ENCODE data around the gene LCNL1. TPM values are rescaled to one million over a fixed set of nuclear protein-coding genes. Genes with fewer than 3 reads are reported as not detected.

LCNL1 gene
- total and polyA plus RNA-seq, 2 donors (not counting 1 experiment from before 2014, with no cell fraction given), result not detected

- no peak overlapping the region for H3K27ac Mint-ChIP-seq
- no peak overlapping the region for H3K4me3 Mint-ChIP-seq
- intact Hi-C loops (cut with micrococcal nuclease), result no loop called here
- H3K36me3 ChIP-seq (replicated peaks in 1 of 2; ENCODE audit: control extremely low read depth in 1 of 2, control insufficient read depth in 1 of 2, extremely low read depth in 1 of 2, insufficient read depth in 2 of 2, low read length in 1 of 2), result no peaks in the 10 kb centered on the region
- H4K20me1 ChIP-seq (ENCODE audit: control insufficient read depth, insufficient read depth, low read length, poor library complexity, severe bottlenecking), result no peaks in the 10 kb centered on the region
- peaks cover 11% of the 10 kb centered on the region for H3K4me1 Mint-ChIP-seq
- H3K27ac ChIP-seq (ENCODE audit: low read length in 2 of 2), result no peak overlapping the region
- no peaks in the 10 kb centered on the region for H3K9me3 ChIP-seq (ENCODE audit: control extremely low read depth in 1 of 3, control insufficient read depth in 2 of 3, insufficient read depth in 1 of 3, low read length in 2 of 3)
- DNase-seq, result no peak
- ATAC-seq (ENCODE audit: low read depth), result no peak
- ChIA-PET CTCF (no interaction called here), POLR2A (no interaction called here)
- H3K79me2 ChIP-seq (ENCODE audit: control insufficient read depth, insufficient read depth, low read length), result no peaks in the 10 kb centered on the region
- peaks cover 5% of the 10 kb centered on the region for H3K27me3 Mint-ChIP-seq
- peaks cover 5 to 10% of the 10 kb centered on the region in 2 donors for H3K4me1 ChIP-seq (ENCODE audit: control insufficient read depth in 2 of 2, insufficient read depth in 2 of 2, low read length in 2 of 2)
- no peak overlapping the region for H3K4me3 ChIP-seq (ENCODE audit: control extremely low read depth in 1 of 5, extremely low read depth in 1 of 5, insufficient read depth in 1 of 5, low read depth in 2 of 5, low read length in 4 of 5)
- TF ChIP-seq EZH2 (IDR thresholded peaks at IDR 0.05; ENCODE audit: borderline replicate concordance, insufficient read depth, low read depth, low read length, poor library complexity, severe bottlenecking) (no peak), CTCF (IDR thresholded peaks at IDR 0.05) (no peak)
- H3K4me2 ChIP-seq (replicated peaks; ENCODE audit: low read depth, low read length, poor library complexity, severe bottlenecking), result no peak overlapping the region
- H3K9ac ChIP-seq (ENCODE audit: low read length), result no peak overlapping the region
- H2AFZ ChIP-seq (ENCODE audit: insufficient read depth, low read depth, low read length, poor library complexity, severe bottlenecking), result no peak overlapping the region
- H3K27me3 ChIP-seq (replicated peaks in 1 of 4; ENCODE audit: control extremely low read depth in 1 of 4, control insufficient read depth in 3 of 4, insufficient read depth in 4 of 4, low read length in 3 of 4), result peaks cover 0 to 8% (median 0%) of the 10 kb centered on the region in 4 experiments
- WGBS (ENCODE audit: insufficient coverage), result 92% methylated on average over 13 of the region's 17 CpGs
- no peaks in the 10 kb centered on the region for H3K9me3 Mint-ChIP-seq (ENCODE audit: insufficient read depth)
These were observed 13.6 kb upstream of the LCNL1 start for GRCh38 chr9:136969150-136969549.

GRCh38 chr9:136969774-136970173 lies 13.0 kb upstream of the LCNL1 start:
- H3K27me3 ChIP-seq (replicated peaks in 1 of 4; ENCODE audit: control extremely low read depth in 1 of 4, control insufficient read depth in 3 of 4, insufficient read depth in 4 of 4, low read length in 3 of 4), result peaks cover 0 to 8% (median 0%) of the 10 kb centered on the region in 4 experiments
- H3K27ac ChIP-seq (ENCODE audit: low read length in 2 of 2), result no peak overlapping the region
- no peaks in the 10 kb centered on the region for H3K36me3 ChIP-seq (replicated peaks in 1 of 2; ENCODE audit: control extremely low read depth in 1 of 2, control insufficient read depth in 1 of 2, extremely low read depth in 1 of 2, insufficient read depth in 2 of 2, low read length in 1 of 2)
- no peak overlapping the region for H3K4me2 ChIP-seq (replicated peaks; ENCODE audit: low read depth, low read length, poor library complexity, severe bottlenecking)
- no peak overlapping the region for H2AFZ ChIP-seq (ENCODE audit: insufficient read depth, low read depth, low read length, poor library complexity, severe bottlenecking)
- no peaks in the 10 kb centered on the region for H3K9me3 ChIP-seq (ENCODE audit: control extremely low read depth in 1 of 3, control insufficient read depth in 2 of 3, insufficient read depth in 1 of 3, low read length in 2 of 3)
- ChIA-PET POLR2A (no interaction called here), CTCF (interaction anchor here (0.6 kb wide), 1 partner anchor 211 kb away, joined by 6 read pairs; no protein-coding TSS in a partner anchor)
- 74% methylated on average over 4 of the region's 5 CpGs for WGBS (ENCODE audit: insufficient coverage)
- no peak for DNase-seq
- H3K9ac ChIP-seq (ENCODE audit: low read length), result no peak overlapping the region
- no peaks in the 10 kb centered on the region for H4K20me1 ChIP-seq (ENCODE audit: control insufficient read depth, insufficient read depth, low read length, poor library complexity, severe bottlenecking)
- no peak overlapping the region for H3K4me3 ChIP-seq (ENCODE audit: control extremely low read depth in 1 of 5, extremely low read depth in 1 of 5, insufficient read depth in 1 of 5, low read depth in 2 of 5, low read length in 4 of 5)
- H3K4me1 Mint-ChIP-seq, result peaks cover 11% of the 10 kb centered on the region
- no peaks in the 10 kb centered on the region for H3K9me3 Mint-ChIP-seq (ENCODE audit: insufficient read depth)
- TF ChIP-seq EZH2 (IDR thresholded peaks at IDR 0.05; ENCODE audit: borderline replicate concordance, insufficient read depth, low read depth, low read length, poor library complexity, severe bottlenecking), result no peak
- no peak for TF ChIP-seq CTCF (IDR thresholded peaks at IDR 0.05)
- no peak overlapping the region for H3K4me3 Mint-ChIP-seq
- H3K4me1 ChIP-seq (ENCODE audit: control insufficient read depth in 2 of 2, insufficient read depth in 2 of 2, low read length in 2 of 2), result peaks cover 5 to 10% of the 10 kb centered on the region in 2 donors
- no peaks in the 10 kb centered on the region for H3K79me2 ChIP-seq (ENCODE audit: control insufficient read depth, insufficient read depth, low read length)
- intact Hi-C loops (cut with micrococcal nuclease), result no loop called here
- ATAC-seq (ENCODE audit: low read depth), result no peak
- no peak overlapping the region for H3K27ac Mint-ChIP-seq
- H3K27me3 Mint-ChIP-seq, result peaks cover 5% of the 10 kb centered on the region
